ENCODE measurements around the gene R3HDM1. TPM values are rescaled to one million over a fixed set of nuclear protein-coding genes. Genes with fewer than 3 reads are reported as not detected.
"Not testable (repeated sequence)": the region's sequence is repeated elsewhere in the genome, so short reads cannot be mapped to it uniquely, and the experiment has no call there.

R3HDM1 gene
- total RNA-seq, 4 donors from 2014 or later: 11.1 to 17.5 (median 15.7) TPM

GRCh38 chr2:135510577-135510976, 20.7 kb upstream of the R3HDM1 start:
- TF ChIP-seq CTCF (IDR thresholded peaks at IDR 0.05): no peak
- ATAC-seq (ENCODE audit: low FRiP score): no peak
- DNase-seq (ENCODE audit: low spot score): no peak

DNA sequence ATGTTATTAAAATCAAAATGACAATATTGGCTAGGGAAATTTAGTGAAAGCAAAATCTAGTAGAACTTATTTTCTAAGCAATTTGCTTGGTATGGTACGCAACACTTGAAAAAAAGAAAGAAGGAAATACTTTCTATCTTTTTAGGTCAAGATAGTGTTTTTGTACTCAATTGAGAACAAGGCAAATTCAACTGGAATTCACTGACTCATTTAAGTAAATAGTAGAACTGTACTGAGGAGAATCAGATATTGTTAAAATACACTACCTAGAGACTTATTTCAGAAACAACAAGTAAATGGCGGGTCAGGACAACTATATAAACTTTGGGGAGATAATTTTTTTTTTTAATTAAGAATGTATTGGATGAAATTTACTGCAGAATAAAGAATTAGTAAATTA, 19.2 kb upstream of the R3HDM1 start:
- DNase-seq (ENCODE audit: low spot score): no peak
- ATAC-seq (ENCODE audit: low FRiP score): no peak
- no peak for TF ChIP-seq CTCF (IDR thresholded peaks at IDR 0.05)

- TF ChIP-seq CTCF (IDR thresholded peaks at IDR 0.05): no peak
- no peak for DNase-seq (ENCODE audit: low spot score)
- no peak for ATAC-seq (ENCODE audit: low FRiP score)
These were observed 5.5 kb upstream of the R3HDM1 start for GRCh38 chr2:135525786-135526185.

GRCh38 chr2:135528006-135528405, 3.3 kb upstream of the R3HDM1 start:
- DNase-seq (ENCODE audit: low spot score): no peak
- no peak for TF ChIP-seq CTCF (IDR thresholded peaks at IDR 0.05)

DNA sequence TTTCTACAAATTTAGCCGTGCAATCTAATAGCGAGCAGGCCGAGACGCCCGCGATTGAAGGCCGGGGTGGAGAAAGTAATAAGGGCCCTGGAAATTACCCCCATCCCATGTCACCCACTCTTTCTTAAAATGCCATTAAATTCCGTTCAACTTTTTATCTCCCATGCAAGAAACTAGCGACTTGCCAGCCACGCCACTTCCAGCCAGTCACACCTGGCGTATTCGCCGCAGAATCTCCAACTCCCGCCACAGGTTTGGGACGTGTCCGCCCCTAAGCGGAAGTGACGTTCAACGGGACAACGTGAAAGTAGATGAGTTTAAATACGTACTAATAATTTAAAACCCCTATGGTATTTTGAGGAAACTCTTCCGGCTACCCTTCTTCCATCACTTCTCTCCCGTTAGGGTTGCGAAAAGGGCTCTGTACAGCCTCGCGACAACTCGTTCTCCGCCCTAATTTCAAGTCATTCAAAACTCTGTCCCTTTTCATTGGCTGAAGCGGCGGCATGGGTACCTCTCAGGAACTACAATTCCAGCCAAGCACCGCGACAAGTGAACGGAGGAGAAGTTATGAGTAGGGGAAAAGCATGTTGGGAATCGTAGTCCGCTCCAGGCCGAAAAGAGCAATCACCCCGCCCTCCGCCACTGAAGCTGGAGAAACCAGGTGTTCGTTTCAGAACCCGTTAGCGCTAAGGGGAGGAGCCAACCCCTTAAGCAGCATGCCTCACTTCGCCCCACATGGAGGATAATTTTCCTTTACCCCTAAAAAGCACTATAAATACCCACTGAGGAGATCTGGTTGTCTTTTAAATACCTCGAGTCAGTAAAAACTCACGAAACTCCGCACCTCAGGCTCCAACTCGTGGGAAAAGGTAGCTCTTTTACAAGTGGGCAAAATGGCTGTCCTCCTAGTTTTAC, 712 bp upstream of the R3HDM1 start, which contains the start of gene ZRANB3:
Gene ZRANB3 (minus strand): TSS at position 906 of the 918 bp plus-strand sequence.
- DNase-seq (ENCODE audit: low spot score) (peak; percentile 78), ATAC-seq (ENCODE audit: low FRiP score) (peak; percentile 92)
- no peak for TF ChIP-seq CTCF (IDR thresholded peaks at IDR 0.05)

More at GRCh38 chr2:135528006-135528405, 3.3 kb upstream of the R3HDM1 start:
- ATAC-seq (ENCODE audit: low FRiP score): no peak

GRCh38 chr2:135532581-135532980, 1.3 kb downstream of the R3HDM1 start:
- DNase-seq (ENCODE audit: low spot score) (no peak), ATAC-seq (ENCODE audit: low FRiP score) (no peak)
- TF ChIP-seq CTCF (IDR thresholded peaks at IDR 0.05): no peak

DNA sequence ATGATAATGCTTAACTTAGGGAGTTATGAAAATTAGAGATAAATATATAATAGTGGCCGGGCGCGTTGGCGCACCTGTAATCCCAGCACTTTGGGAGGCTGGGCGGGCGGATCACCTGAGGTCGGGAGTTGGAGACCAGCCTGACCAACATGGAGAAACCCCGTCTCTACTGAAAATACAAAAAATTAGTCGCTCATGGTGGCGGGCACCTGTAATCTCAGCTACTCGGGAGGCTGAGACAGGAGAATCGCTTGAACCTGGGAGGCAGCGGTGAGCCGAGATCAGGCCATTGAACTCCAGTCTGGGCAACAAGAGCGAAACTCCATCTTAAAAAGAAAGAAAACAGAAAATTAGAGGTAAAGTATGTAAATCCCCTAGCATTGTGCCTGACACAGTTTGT, 2.3 kb downstream of the R3HDM1 start:
- not testable (repeated sequence) for DNase-seq (ENCODE audit: low spot score); ATAC-seq (ENCODE audit: low FRiP score)
